GM20000 (cell line): ENCODE data around the gene QKI.
"Not testable (repeated sequence)": the region's sequence is repeated elsewhere in the genome, so short reads cannot be mapped to it uniquely, and the experiment has no call there.

ENCODE experiments used
- DNase-seq: peaks from one replicate; pipeline ENCODE4 v3.0.0; 2012; ENCODE audit warnings: low spot score
- TF ChIP-seq, protein P1 (sequence below): IDR thresholded peaks from 2 replicates; pipeline ENCODE4 v1.5.1; 2012; ENCODE audit warnings: mild to moderate bottlenecking, control low read depth; ENCODE audit errors: extremely low read depth, missing control alignments

Gene QKI

GRCh38 chr6:163470611-163471010 lies 56.1 kb downstream of the QKI start:
- TF ChIP-seq, protein P1, sequence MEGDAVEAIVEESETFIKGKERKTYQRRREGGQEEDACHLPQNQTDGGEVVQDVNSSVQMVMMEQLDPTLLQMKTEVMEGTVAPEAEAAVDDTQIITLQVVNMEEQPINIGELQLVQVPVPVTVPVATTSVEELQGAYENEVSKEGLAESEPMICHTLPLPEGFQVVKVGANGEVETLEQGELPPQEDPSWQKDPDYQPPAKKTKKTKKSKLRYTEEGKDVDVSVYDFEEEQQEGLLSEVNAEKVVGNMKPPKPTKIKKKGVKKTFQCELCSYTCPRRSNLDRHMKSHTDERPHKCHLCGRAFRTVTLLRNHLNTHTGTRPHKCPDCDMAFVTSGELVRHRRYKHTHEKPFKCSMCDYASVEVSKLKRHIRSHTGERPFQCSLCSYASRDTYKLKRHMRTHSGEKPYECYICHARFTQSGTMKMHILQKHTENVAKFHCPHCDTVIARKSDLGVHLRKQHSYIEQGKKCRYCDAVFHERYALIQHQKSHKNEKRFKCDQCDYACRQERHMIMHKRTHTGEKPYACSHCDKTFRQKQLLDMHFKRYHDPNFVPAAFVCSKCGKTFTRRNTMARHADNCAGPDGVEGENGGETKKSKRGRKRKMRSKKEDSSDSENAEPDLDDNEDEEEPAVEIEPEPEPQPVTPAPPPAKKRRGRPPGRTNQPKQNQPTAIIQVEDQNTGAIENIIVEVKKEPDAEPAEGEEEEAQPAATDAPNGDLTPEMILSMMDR, result no peak
- DNase-seq, result no peak

DNA sequence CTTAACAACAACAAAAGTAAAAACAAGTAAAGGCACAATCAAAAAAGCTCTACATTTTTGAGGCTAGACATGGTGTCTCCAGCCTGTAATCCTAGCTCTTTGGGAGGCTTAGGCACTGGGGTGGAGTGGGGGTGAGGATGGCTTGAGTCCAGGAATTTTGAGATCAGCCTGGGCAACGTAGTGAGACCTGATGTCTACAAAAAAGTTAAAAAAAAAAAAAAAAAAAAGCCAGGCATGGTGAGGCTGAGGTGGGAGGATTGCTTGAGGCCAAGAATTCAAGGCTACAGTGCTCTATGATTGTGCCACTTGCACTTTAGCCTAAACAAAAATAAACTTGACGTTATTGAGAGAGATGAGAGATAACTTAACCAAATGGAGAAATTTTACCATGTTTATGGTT lies 60.1 kb downstream of the QKI start:
- TF ChIP-seq, protein P1, result no peak
- DNase-seq, result no peak

DNA sequence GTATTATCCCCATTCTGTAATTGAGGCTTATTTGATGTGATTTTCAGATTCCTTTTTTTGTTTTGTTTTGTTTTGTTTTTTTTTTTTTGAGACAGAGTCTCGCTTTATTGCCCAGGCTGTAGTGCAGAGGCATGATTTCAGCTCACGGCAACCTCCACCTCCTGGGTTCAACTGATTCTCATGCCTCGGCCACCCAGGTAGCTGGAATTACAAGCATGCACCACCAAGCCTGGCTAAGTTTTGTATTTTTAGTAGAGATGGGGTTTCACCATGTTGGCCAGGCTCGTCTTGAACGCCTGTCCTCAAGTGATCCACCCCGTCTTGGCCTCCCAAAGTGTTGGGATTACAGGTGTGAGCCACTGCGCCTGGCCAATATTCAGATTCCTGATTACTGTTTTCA lies 62.4 kb downstream of the QKI start:
- not testable (repeated sequence) for DNase-seq

GRCh38 chr6:163483107-163483506 lies 68.6 kb downstream of the QKI start:
- TF ChIP-seq, protein P1, result no peak
- DNase-seq, result no peak

- TF ChIP-seq, protein P1, result no peak
- no peak for DNase-seq
Observed at GRCh38 chr6:163485388-163485851, 70.9 kb downstream of the QKI start.

- DNase-seq, result no peak
- TF ChIP-seq, protein P1, result no peak
Observed at GRCh38 chr6:163486821-163487220, 72.3 kb downstream of the QKI start.

GRCh38 chr6:163487606-163488005 lies 73.1 kb downstream of the QKI start:
- TF ChIP-seq, protein P1, result no peak
- DNase-seq, result no peak

DNA sequence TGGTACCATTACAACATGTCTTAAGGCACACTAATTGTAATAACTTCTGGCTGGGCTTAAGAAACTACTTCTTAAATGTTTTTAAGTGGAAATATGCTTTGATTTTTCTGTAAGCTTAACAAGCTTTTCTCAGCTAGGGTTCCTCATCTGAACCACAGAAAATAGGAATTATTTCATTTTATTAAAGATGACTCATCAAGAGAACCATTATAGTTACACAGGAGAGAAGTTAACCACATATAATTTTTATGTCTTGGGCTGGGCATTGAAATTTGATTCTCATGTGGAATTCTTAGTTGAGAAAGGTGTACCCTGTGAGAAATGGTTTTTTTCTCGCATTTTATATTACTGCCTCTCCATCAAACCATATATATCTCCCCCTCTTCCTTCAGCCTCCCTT lies 75.1 kb downstream of the QKI start:
- no peak for DNase-seq
- TF ChIP-seq, protein P1, result no peak
